ENCODE data around the gene CTRB1. TPM values are rescaled to one million over a fixed set of nuclear protein-coding genes. Genes with fewer than 3 reads are reported as not detected.

The CTRB1 gene
- total and polyA plus RNA-seq, 2 experiments from 2014 or later, result 0.21 TPM; not detected in 1

- Histone ChIP-seq H3K4me3 (no peak overlapping the region), H3K4me2 (no peak overlapping the region), H4K20me1 (ENCODE audit: insufficient read depth, poor library complexity, severe bottlenecking) (no peaks in the 10 kb centered on the region), H2AFZ (no peak overlapping the region), H3K9me3 (ENCODE audit: low read depth) (peaks cover 4% of the 10 kb centered on the region), H3K36me3 (replicated peaks; ENCODE audit: insufficient read depth, low read depth) (no peaks in the 10 kb centered on the region), H3K4me1 (ENCODE audit: insufficient read depth) (no peaks in the 10 kb centered on the region), H3K27me3 (no peaks in the 10 kb centered on the region), H3K9me2 (replicated peaks; ENCODE audit: insufficient read depth) (no peaks in the 10 kb centered on the region), H3K27ac (no peak overlapping the region), H3K79me2 (no peaks in the 10 kb centered on the region)
- no peak for DNase-seq (ENCODE audit: low spot score)
- no peak for TF ChIP-seq EZH2 (IDR thresholded peaks at IDR 0.05; ENCODE audit: borderline replicate concordance)
- TF ChIP-seq EZH2phosphoT487 (IDR thresholded peaks at IDR 0.05; ENCODE audit: low read depth, severe bottlenecking, unreplicated experiment), result no peak
- TF ChIP-seq CTCF (IDR thresholded peaks at IDR 0.05; ENCODE audit: poor library complexity), result no peak
- WGBS (ENCODE audit: low lambda C conversion rate, missing lambda C conversion rate), result 95% methylated on average over 2 of the region's 2 CpGs
Observed at GRCh38 chr16:75176926-75177325, 41.9 kb upstream of the CTRB1 start.

- Histone ChIP-seq H3K27me3 (no peaks in the 10 kb centered on the region), H3K36me3 (replicated peaks; ENCODE audit: insufficient read depth, low read depth) (no peaks in the 10 kb centered on the region), H3K79me2 (no peaks in the 10 kb centered on the region), H3K4me1 (ENCODE audit: insufficient read depth) (no peaks in the 10 kb centered on the region), H3K27ac (no peak overlapping the region), H3K4me2 (no peak overlapping the region), H2AFZ (no peak overlapping the region), H3K9me3 (ENCODE audit: low read depth) (no peaks in the 10 kb centered on the region), H3K9me2 (replicated peaks; ENCODE audit: insufficient read depth) (no peaks in the 10 kb centered on the region), H4K20me1 (ENCODE audit: insufficient read depth, poor library complexity, severe bottlenecking) (no peaks in the 10 kb centered on the region), H3K4me3 (no peak overlapping the region)
- no peak for DNase-seq (ENCODE audit: low spot score)
- TF ChIP-seq EZH2 (IDR thresholded peaks at IDR 0.05; ENCODE audit: borderline replicate concordance), result no peak
- no peak for TF ChIP-seq CTCF (IDR thresholded peaks at IDR 0.05; ENCODE audit: poor library complexity)
- no peak for TF ChIP-seq EZH2phosphoT487 (IDR thresholded peaks at IDR 0.05; ENCODE audit: low read depth, severe bottlenecking, unreplicated experiment)
- WGBS (ENCODE audit: low lambda C conversion rate, missing lambda C conversion rate), result 95% methylated on average over 6 of the region's 6 CpGs
Observed at GRCh38 chr16:75179208-75179607, 39.6 kb upstream of the CTRB1 start.

- no peaks in the 10 kb centered on the region for H3K9me2 ChIP-seq (replicated peaks; ENCODE audit: insufficient read depth)
- WGBS (ENCODE audit: low lambda C conversion rate, missing lambda C conversion rate), result 67% methylated on average over 3 of the region's 3 CpGs
- H3K4me2 ChIP-seq, result no peak overlapping the region
- H3K27me3 ChIP-seq, result no peaks in the 10 kb centered on the region
- no peak overlapping the region for H3K4me3 ChIP-seq
- H3K36me3 ChIP-seq (replicated peaks; ENCODE audit: insufficient read depth, low read depth), result no peaks in the 10 kb centered on the region
- no peaks in the 10 kb centered on the region for H3K4me1 ChIP-seq (ENCODE audit: insufficient read depth)
- H2AFZ ChIP-seq, result no peak overlapping the region
- no peak for DNase-seq (ENCODE audit: low spot score)
- no peaks in the 10 kb centered on the region for H4K20me1 ChIP-seq (ENCODE audit: insufficient read depth, poor library complexity, severe bottlenecking)
- H3K79me2 ChIP-seq, result no peaks in the 10 kb centered on the region
- H3K9me3 ChIP-seq (ENCODE audit: low read depth), result no peaks in the 10 kb centered on the region
- TF ChIP-seq CTCF (IDR thresholded peaks at IDR 0.05; ENCODE audit: poor library complexity) (no peak), EZH2 (IDR thresholded peaks at IDR 0.05; ENCODE audit: borderline replicate concordance) (no peak), EZH2phosphoT487 (IDR thresholded peaks at IDR 0.05; ENCODE audit: low read depth, severe bottlenecking, unreplicated experiment) (no peak)
- no peak overlapping the region for H3K27ac ChIP-seq
Observed at GRCh38 chr16:75181630-75182029, 37.2 kb upstream of the CTRB1 start.

All from hepatocyte (in vitro differentiated cells).